ENCODE measurements around the gene UCK2.

Gene UCK2

GRCh38 chr1:165915932-165916348 is 88.5 kb downstream of the UCK2 start:
- Histone ChIP-seq H2AK5ac (ENCODE audit: low read length, severe bottlenecking) (no peak overlapping the region), H3K27me3 (ENCODE audit: control insufficient read depth in 1 of 2, insufficient read depth in 1 of 2, low read length in 2 of 2) (no peaks in the 10 kb centered on the region), H4K8ac (ENCODE audit: low read length) (no peak overlapping the region), H2AFZ (ENCODE audit: low read depth, low read length) (no peak overlapping the region), H2BK15ac (ENCODE audit: low read depth, poor library complexity, severe bottlenecking) (no peak overlapping the region), H2BK5ac (ENCODE audit: low read depth, low read length, poor library complexity, severe bottlenecking) (no peak overlapping the region), H3K9me3 (ENCODE audit: control insufficient read depth, low read length) (no peaks in the 10 kb centered on the region), H2BK120ac (ENCODE audit: low read depth, low read length) (no peak overlapping the region), H4K91ac (ENCODE audit: low read length) (no peak overlapping the region), H2BK12ac (ENCODE audit: low read length in 2 of 2) (no peak overlapping the region), H3K9ac (ENCODE audit: low read length) (peak overlapping the region; percentile 18), H3K23ac (ENCODE audit: low read length in 2 of 2) (no peak overlapping the region), H3K79me1 (replicated peaks; ENCODE audit: low read length, poor library complexity, severe bottlenecking) (peaks cover 10% of the 10 kb centered on the region), H3K4ac (ENCODE audit: low read depth in 1 of 2, low read length in 2 of 2) (no peak overlapping the region), H3K18ac (ENCODE audit: low read depth in 1 of 2, low read length in 2 of 2) (no peak overlapping the region), H3K36me3 (ENCODE audit: control insufficient read depth in 1 of 2, insufficient read depth in 2 of 2, low read depth in 1 of 2, low read length in 2 of 2) (peaks cover 4 to 12% of the 10 kb centered on the region in 2 experiments), H3K4me1 (ENCODE audit: control insufficient read depth, insufficient read depth, low read depth, low read length) (peaks cover 2% of the 10 kb centered on the region), H3K14ac (ENCODE audit: low read length in 2 of 2) (no peak overlapping the region), H3K4me3 (ENCODE audit: insufficient read depth in 1 of 2, low read depth in 1 of 2, low read length in 2 of 2) (no peak overlapping the region), H3K4me2 (ENCODE audit: low read length, poor library complexity, severe bottlenecking) (no peak overlapping the region), H3K27ac (ENCODE audit: low read length, poor library complexity, severe bottlenecking) (no peak overlapping the region)
- no peak for DNase-seq
- 92% methylated on average over 2 of the region's 4 CpGs for WGBS

- H3K27me3 ChIP-seq (ENCODE audit: control insufficient read depth in 1 of 2, insufficient read depth in 1 of 2, low read length in 2 of 2), result no peaks in the 10 kb centered on the region
- peaks cover 2% of the 10 kb centered on the region for H3K4me1 ChIP-seq (ENCODE audit: control insufficient read depth, insufficient read depth, low read depth, low read length)
- no peak overlapping the region for H3K23ac ChIP-seq (ENCODE audit: low read length in 2 of 2)
- H2BK120ac ChIP-seq (ENCODE audit: low read depth, low read length), result no peak overlapping the region
- H3K18ac ChIP-seq (ENCODE audit: low read depth in 1 of 2, low read length in 2 of 2), result no peak overlapping the region
- H4K8ac ChIP-seq (ENCODE audit: low read length), result no peak overlapping the region
- H3K4me3 ChIP-seq (ENCODE audit: insufficient read depth in 1 of 2, low read depth in 1 of 2, low read length in 2 of 2), result no peak overlapping the region
- H2BK12ac ChIP-seq (ENCODE audit: low read length in 2 of 2), result no peak overlapping the region
- no peak overlapping the region for H2AK5ac ChIP-seq (ENCODE audit: low read length, severe bottlenecking)
- no peak overlapping the region for H2BK5ac ChIP-seq (ENCODE audit: low read depth, low read length, poor library complexity, severe bottlenecking)
- H3K27ac ChIP-seq (ENCODE audit: low read length, poor library complexity, severe bottlenecking), result no peak overlapping the region
- H3K9me3 ChIP-seq (ENCODE audit: control insufficient read depth, low read length), result no peaks in the 10 kb centered on the region
- no peak overlapping the region for H4K91ac ChIP-seq (ENCODE audit: low read length)
- 93% methylated on average over 4 of the region's 4 CpGs for WGBS
- H2BK15ac ChIP-seq (ENCODE audit: low read depth, poor library complexity, severe bottlenecking), result no peak overlapping the region
- no peak overlapping the region for H3K14ac ChIP-seq (ENCODE audit: low read length in 2 of 2)
- H3K4ac ChIP-seq (ENCODE audit: low read depth in 1 of 2, low read length in 2 of 2), result no peak overlapping the region
- no peak overlapping the region for H3K9ac ChIP-seq (ENCODE audit: low read length)
- H2AFZ ChIP-seq (ENCODE audit: low read depth, low read length), result no peak overlapping the region
- no peak overlapping the region for H3K4me2 ChIP-seq (ENCODE audit: low read length, poor library complexity, severe bottlenecking)
- peaks cover 4% of the 10 kb centered on the region in 2 experiments for H3K36me3 ChIP-seq (ENCODE audit: control insufficient read depth in 1 of 2, insufficient read depth in 2 of 2, low read depth in 1 of 2, low read length in 2 of 2)
- DNase-seq, result no peak
- H3K79me1 ChIP-seq (replicated peaks; ENCODE audit: low read length, poor library complexity, severe bottlenecking), result peaks cover 6% of the 10 kb centered on the region
Measured at GRCh38 chr1:165917166-165917565, 89.8 kb downstream of the UCK2 start.

GRCh38 chr1:165924117-165924516 is 96.7 kb downstream of the UCK2 start:
- H3K4me3 ChIP-seq (ENCODE audit: insufficient read depth in 1 of 2, low read depth in 1 of 2, low read length in 2 of 2), result no peak overlapping the region
- DNase-seq, result no peak
- H4K91ac ChIP-seq (ENCODE audit: low read length), result no peak overlapping the region
- H3K4me1 ChIP-seq (ENCODE audit: control insufficient read depth, insufficient read depth, low read depth, low read length), result no peaks in the 10 kb centered on the region
- no peak overlapping the region for H3K4ac ChIP-seq (ENCODE audit: low read depth in 1 of 2, low read length in 2 of 2)
- no peak overlapping the region for H3K14ac ChIP-seq (ENCODE audit: low read length in 2 of 2)
- no peak overlapping the region for H3K18ac ChIP-seq (ENCODE audit: low read depth in 1 of 2, low read length in 2 of 2)
- 76% methylated on average over 11 of the region's 11 CpGs for WGBS
- no peaks in the 10 kb centered on the region for H3K36me3 ChIP-seq (ENCODE audit: control insufficient read depth in 1 of 2, insufficient read depth in 2 of 2, low read depth in 1 of 2, low read length in 2 of 2)
- no peak overlapping the region for H2BK120ac ChIP-seq (ENCODE audit: low read depth, low read length)
- H2BK15ac ChIP-seq (ENCODE audit: low read depth, poor library complexity, severe bottlenecking), result no peak overlapping the region
- H2AK5ac ChIP-seq (ENCODE audit: low read length, severe bottlenecking), result no peak overlapping the region
- no peak overlapping the region for H2AFZ ChIP-seq (ENCODE audit: low read depth, low read length)
- H3K79me1 ChIP-seq (replicated peaks; ENCODE audit: low read length, poor library complexity, severe bottlenecking), result no peaks in the 10 kb centered on the region
- H3K27ac ChIP-seq (ENCODE audit: low read length, poor library complexity, severe bottlenecking), result no peak overlapping the region
- peaks cover 0 to 6% of the 10 kb centered on the region in 2 experiments for H3K27me3 ChIP-seq (ENCODE audit: control insufficient read depth in 1 of 2, insufficient read depth in 1 of 2, low read length in 2 of 2)
- H3K9ac ChIP-seq (ENCODE audit: low read length), result no peak overlapping the region
- H2BK12ac ChIP-seq (ENCODE audit: low read length in 2 of 2), result no peak overlapping the region
- no peaks in the 10 kb centered on the region for H3K9me3 ChIP-seq (ENCODE audit: control insufficient read depth, low read length)
- H3K4me2 ChIP-seq (ENCODE audit: low read length, poor library complexity, severe bottlenecking), result no peak overlapping the region
- no peak overlapping the region for H3K23ac ChIP-seq (ENCODE audit: low read length in 2 of 2)
- no peak overlapping the region for H4K8ac ChIP-seq (ENCODE audit: low read length)
- no peak overlapping the region for H2BK5ac ChIP-seq (ENCODE audit: low read depth, low read length, poor library complexity, severe bottlenecking)

GRCh38 chr1:165925498-165926079 is 98.2 kb downstream of the UCK2 start:
- Histone ChIP-seq H3K23ac (ENCODE audit: low read length in 2 of 2) (no peak overlapping the region), H3K36me3 (ENCODE audit: control insufficient read depth in 1 of 2, insufficient read depth in 2 of 2, low read depth in 1 of 2, low read length in 2 of 2) (no peaks in the 10 kb centered on the region), H3K27me3 (ENCODE audit: control insufficient read depth in 1 of 2, insufficient read depth in 1 of 2, low read length in 2 of 2) (peaks cover 4 to 6% of the 10 kb centered on the region in 2 experiments), H2BK15ac (ENCODE audit: low read depth, poor library complexity, severe bottlenecking) (no peak overlapping the region), H2BK120ac (ENCODE audit: low read depth, low read length) (no peak overlapping the region), H4K91ac (ENCODE audit: low read length) (no peak overlapping the region), H3K27ac (ENCODE audit: low read length, poor library complexity, severe bottlenecking) (no peak overlapping the region), H3K9me3 (ENCODE audit: control insufficient read depth, low read length) (no peaks in the 10 kb centered on the region), H3K4me1 (ENCODE audit: control insufficient read depth, insufficient read depth, low read depth, low read length) (no peaks in the 10 kb centered on the region), H4K8ac (ENCODE audit: low read length) (no peak overlapping the region), H2BK12ac (ENCODE audit: low read length in 2 of 2) (no peak overlapping the region), H2AFZ (ENCODE audit: low read depth, low read length) (no peak overlapping the region), H3K18ac (ENCODE audit: low read depth in 1 of 2, low read length in 2 of 2) (no peak overlapping the region), H2BK5ac (ENCODE audit: low read depth, low read length, poor library complexity, severe bottlenecking) (no peak overlapping the region), H3K4ac (ENCODE audit: low read depth in 1 of 2, low read length in 2 of 2) (no peak overlapping the region), H3K9ac (ENCODE audit: low read length) (no peak overlapping the region), H3K4me3 (ENCODE audit: insufficient read depth in 1 of 2, low read depth in 1 of 2, low read length in 2 of 2) (no peak overlapping the region), H3K79me1 (replicated peaks; ENCODE audit: low read length, poor library complexity, severe bottlenecking) (no peaks in the 10 kb centered on the region), H3K14ac (ENCODE audit: low read length in 2 of 2) (no peak overlapping the region), H3K4me2 (ENCODE audit: low read length, poor library complexity, severe bottlenecking) (no peak overlapping the region), H2AK5ac (ENCODE audit: low read length, severe bottlenecking) (no peak overlapping the region)
- no peak for DNase-seq
- WGBS, result 80% methylated on average over 7 of the region's 7 CpGs
